ENCODE measurements around the gene FNDC10. TPM values are rescaled to one million over a fixed set of nuclear protein-coding genes. Genes with fewer than 3 reads are reported as not detected.
A peak's percentile ranks its signal among the peaks of the same experiment; 100 is the strongest.
"Not testable (repeated sequence)": the region's sequence is repeated elsewhere in the genome, so short reads cannot be mapped to it uniquely, and the experiment has no call there.

The FNDC10 gene
- total RNA-seq, 1 donor from 2014 or later = 2.0 TPM

GRCh38 chr1:1582585-1583346, 17.2 kb downstream of the FNDC10 start:
- ATAC-seq (ENCODE audit: poor library complexity) = no peak
- DNase-seq = no peak
- intact Hi-C loops (cut with DNase I) = no loop called here

GRCh38 chr1:1578371-1578940, 21.5 kb downstream of the FNDC10 start:
- no peak for ATAC-seq (ENCODE audit: poor library complexity)
- DNase-seq = no peak
- intact Hi-C loops (cut with DNase I) = no loop called here

GRCh38 chr1:1577367-1578011, 22.4 kb downstream of the FNDC10 start:
- DNase-seq (no peak), ATAC-seq (ENCODE audit: poor library complexity) (no peak)
- intact Hi-C loops (cut with DNase I) = no loop called here

GRCh38 chr1:1574721-1575537, 25.0 kb downstream of the FNDC10 start, which contains the start of gene SSU72:
SSU72 (minus strand) TSS chr1:1574863; CDS start chr1:1574557, 306 bp downstream.
- intact Hi-C loops (cut with DNase I) = no loop called here
- DNase-seq (peak; percentile 97), ATAC-seq (ENCODE audit: poor library complexity) (peak; percentile 95)

GRCh38 chr1:1573843-1574720, 25.9 kb downstream of the FNDC10 start:
- intact Hi-C loops (cut with DNase I) = no loop called here
- DNase-seq (peak; percentile 78), ATAC-seq (ENCODE audit: poor library complexity) (peak; percentile 83)

- intact Hi-C loops (cut with DNase I) = no loop called here
- ATAC-seq (ENCODE audit: poor library complexity) (no peak), DNase-seq (no peak)
Measured at GRCh38 chr1:1569341-1569740, 30.6 kb downstream of the FNDC10 start.

- DNase-seq (no peak), ATAC-seq (ENCODE audit: poor library complexity) (no peak)
- intact Hi-C loops (cut with DNase I) = no loop called here
Measured at GRCh38 chr1:1567891-1568291, 32.0 kb downstream of the FNDC10 start.

GRCh38 chr1:1567152-1567875, 32.6 kb downstream of the FNDC10 start:
- ATAC-seq (ENCODE audit: poor library complexity) (no peak), DNase-seq (no peak)
- intact Hi-C loops (cut with DNase I) = no loop called here

GRCh38 chr1:1565340-1565739, 34.6 kb downstream of the FNDC10 start:
- DNase-seq (no peak), ATAC-seq (ENCODE audit: poor library complexity) (no peak)
- intact Hi-C loops (cut with DNase I) = no loop called here

GRCh38 chr1:1564268-1564667, 35.7 kb downstream of the FNDC10 start:
- intact Hi-C loops (cut with DNase I) = no loop called here
- no peak for DNase-seq
- no peak for ATAC-seq (ENCODE audit: poor library complexity)

GRCh38 chr1:1563688-1564087, 36.2 kb downstream of the FNDC10 start:
- DNase-seq = no peak
- ATAC-seq (ENCODE audit: poor library complexity) = no peak
- intact Hi-C loops (cut with DNase I) = no loop called here

GRCh38 chr1:1562556-1563195, 37.3 kb downstream of the FNDC10 start:
- intact Hi-C loops (cut with DNase I) = no loop called here
- DNase-seq (peak; percentile 64), ATAC-seq (ENCODE audit: poor library complexity) (peak; percentile 69)

GRCh38 chr1:1561801-1562470, 38.0 kb downstream of the FNDC10 start:
- intact Hi-C loops (cut with DNase I) = no loop called here
- DNase-seq = no peak
- no peak for ATAC-seq (ENCODE audit: poor library complexity)

GRCh38 chr1:1560178-1560577, 39.8 kb downstream of the FNDC10 start:
- intact Hi-C loops (cut with DNase I) = no loop called here
- ATAC-seq (ENCODE audit: poor library complexity) (no peak), DNase-seq (no peak)

- ATAC-seq (ENCODE audit: poor library complexity) = no peak
- intact Hi-C loops (cut with DNase I) = no loop called here
- no peak for DNase-seq
Measured at GRCh38 chr1:1559066-1559465, 40.9 kb downstream of the FNDC10 start.

GRCh38 chr1:1558591-1558990, 41.3 kb downstream of the FNDC10 start:
- DNase-seq (no peak), ATAC-seq (ENCODE audit: poor library complexity) (no peak)
- intact Hi-C loops (cut with DNase I) = no loop called here

- DNase-seq; intact Hi-C loops (cut with DNase I); ATAC-seq (ENCODE audit: poor library complexity): not testable (repeated sequence)
Measured at GRCh38 chr1:1557688-1558087, 42.2 kb downstream of the FNDC10 start.

All from Right ventricle myocardium superior (tissue), 1 donor.